ENCODE results near the gene WDR64.

- TF ChIP-seq CTCF (conservative IDR thresholded peaks at IDR 0.05; ENCODE audit: low read depth, low read length) (no peak), EZH2phosphoT487 (IDR thresholded peaks at IDR 0.05; ENCODE audit: borderline replicate concordance, low read length) (no peak)
These were observed 44.6 kb upstream of the WDR64 start for GRCh38 chr1:241607497-241607896.
